ENCODE measurements around the gene GCNA. TPM values are rescaled to one million over a fixed set of nuclear protein-coding genes. Genes with fewer than 3 reads are reported as not detected.

The GCNA gene
- total RNA-seq, 4 donors from 2014 or later: 2.8 to 12.9 (median 8.8) TPM

DNA sequence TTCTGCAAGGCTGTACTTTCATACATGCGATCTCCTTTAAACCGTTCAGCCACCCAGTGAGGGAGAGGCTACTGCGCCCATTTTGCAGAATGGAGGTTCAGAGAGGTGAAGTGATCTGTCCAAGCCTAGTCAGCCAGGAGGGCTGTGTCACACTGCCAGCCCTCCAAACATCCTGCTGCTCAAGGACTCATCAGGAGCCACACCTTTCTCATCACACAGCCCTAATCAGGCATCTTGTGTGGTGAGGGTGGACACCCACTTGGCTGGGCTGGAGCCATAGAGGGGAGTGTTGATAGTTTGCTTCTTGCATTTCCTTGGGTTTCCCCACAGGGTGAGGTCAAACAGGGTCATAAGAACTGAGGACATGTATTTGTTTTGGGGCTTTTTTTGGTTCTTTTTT is 45.5 kb downstream of the GCNA start:
- H3K4me1 ChIP-seq: peaks cover 0 to 18% (median 10%) of the 10 kb centered on the region in 4 donors
- H3K27ac ChIP-seq: peak overlapping the region in 1 of 4 donors; percentile 85
- H3K36me3 ChIP-seq: no peaks in the 10 kb centered on the region
- WGBS, 2 donors: 89 to 100% methylated on average over 2 to 3 of the region's 3 CpGs
- H3K9me3 ChIP-seq: no peaks in the 10 kb centered on the region
- no peak for TF ChIP-seq POLR2A (IDR thresholded peaks at IDR 0.05)
- TF ChIP-seq, protein P1, sequence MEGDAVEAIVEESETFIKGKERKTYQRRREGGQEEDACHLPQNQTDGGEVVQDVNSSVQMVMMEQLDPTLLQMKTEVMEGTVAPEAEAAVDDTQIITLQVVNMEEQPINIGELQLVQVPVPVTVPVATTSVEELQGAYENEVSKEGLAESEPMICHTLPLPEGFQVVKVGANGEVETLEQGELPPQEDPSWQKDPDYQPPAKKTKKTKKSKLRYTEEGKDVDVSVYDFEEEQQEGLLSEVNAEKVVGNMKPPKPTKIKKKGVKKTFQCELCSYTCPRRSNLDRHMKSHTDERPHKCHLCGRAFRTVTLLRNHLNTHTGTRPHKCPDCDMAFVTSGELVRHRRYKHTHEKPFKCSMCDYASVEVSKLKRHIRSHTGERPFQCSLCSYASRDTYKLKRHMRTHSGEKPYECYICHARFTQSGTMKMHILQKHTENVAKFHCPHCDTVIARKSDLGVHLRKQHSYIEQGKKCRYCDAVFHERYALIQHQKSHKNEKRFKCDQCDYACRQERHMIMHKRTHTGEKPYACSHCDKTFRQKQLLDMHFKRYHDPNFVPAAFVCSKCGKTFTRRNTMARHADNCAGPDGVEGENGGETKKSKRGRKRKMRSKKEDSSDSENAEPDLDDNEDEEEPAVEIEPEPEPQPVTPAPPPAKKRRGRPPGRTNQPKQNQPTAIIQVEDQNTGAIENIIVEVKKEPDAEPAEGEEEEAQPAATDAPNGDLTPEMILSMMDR (IDR thresholded peaks at IDR 0.05): no peak
- TF ChIP-seq EP300 (IDR thresholded peaks at IDR 0.05): no peak
- DNase-seq (ENCODE audit: low spot score in 2 of 2): no peak
- H3K4me3 ChIP-seq: no peak overlapping the region
- peaks cover 0 to 8% of the 10 kb centered on the region in 2 donors for H3K27me3 ChIP-seq

DNA sequence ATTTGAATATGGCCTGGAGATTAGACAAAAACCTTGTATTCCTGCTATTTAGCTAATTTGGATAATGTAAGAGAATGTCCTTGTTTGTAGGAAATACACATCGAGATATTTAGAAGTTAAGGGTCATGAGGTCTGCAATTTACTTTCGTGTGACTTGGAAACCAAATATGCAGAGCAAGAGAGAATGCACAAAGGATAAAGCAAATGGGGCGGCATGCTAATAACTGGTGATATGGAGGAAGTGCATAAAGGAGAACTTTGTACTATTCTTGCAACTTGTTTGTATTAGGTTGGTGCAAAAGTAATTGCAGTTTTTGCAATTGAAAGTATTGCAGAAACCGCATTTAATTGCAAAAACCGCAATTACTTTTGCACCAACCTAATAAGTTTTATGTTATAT is 47.2 kb downstream of the GCNA start:
- Histone ChIP-seq H3K27me3 (peaks cover 0 to 8% of the 10 kb centered on the region in 2 donors), H3K9me3 (no peaks in the 10 kb centered on the region), H3K4me1 (peaks cover 0 to 18% (median 10%) of the 10 kb centered on the region in 4 donors), H3K36me3 (no peaks in the 10 kb centered on the region), H3K27ac (no peak overlapping the region), H3K4me3 (no peak overlapping the region)
- TF ChIP-seq, protein P1 (IDR thresholded peaks at IDR 0.05): no peak
- TF ChIP-seq EP300 (IDR thresholded peaks at IDR 0.05) (no peak), POLR2A (IDR thresholded peaks at IDR 0.05) (no peak)
- no peak for DNase-seq (ENCODE audit: low spot score in 2 of 2)
- WGBS, 2 donors: 67 to 78% methylated on average over 5 of the region's 5 CpGs

DNA sequence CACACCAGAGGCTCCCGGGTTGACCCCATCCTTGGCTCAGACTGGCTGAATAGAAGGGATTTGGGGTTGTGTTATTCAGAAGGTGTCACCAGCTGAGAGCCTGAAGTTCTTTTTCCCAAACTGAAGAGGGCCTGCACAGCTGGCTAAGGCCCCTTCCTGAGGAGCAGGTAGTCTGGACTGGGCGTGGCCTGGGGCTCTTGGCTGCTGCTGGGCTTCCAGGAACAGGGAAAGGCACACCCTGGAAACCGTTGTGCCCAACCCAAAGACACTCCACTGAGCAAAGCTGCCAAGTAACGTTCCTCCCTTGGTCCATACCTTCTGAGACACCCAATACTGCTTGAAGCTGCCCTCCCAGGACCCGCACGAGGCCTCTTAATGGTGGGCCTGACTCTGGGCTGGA is 48.3 kb downstream of the GCNA start:
- 56% methylated on average over 6 of the region's 6 CpGs; no CpG with 5 or more reads in 1 of the 2 donors for WGBS, 2 donors
- TF ChIP-seq, protein P1 (IDR thresholded peaks at IDR 0.05): no peak
- no peak for TF ChIP-seq EP300 (IDR thresholded peaks at IDR 0.05)
- TF ChIP-seq POLR2A (IDR thresholded peaks at IDR 0.05): no peak
- no peaks in the 10 kb centered on the region for H3K36me3 ChIP-seq
- no peak for DNase-seq (ENCODE audit: low spot score in 2 of 2)
- H3K4me3 ChIP-seq: no peak overlapping the region
- H3K9me3 ChIP-seq: no peaks in the 10 kb centered on the region
- H3K27me3 ChIP-seq: peaks cover 0 to 8% of the 10 kb centered on the region in 2 donors
- H3K4me1 ChIP-seq: peaks cover 0 to 18% (median 10%) of the 10 kb centered on the region in 4 donors
- H3K27ac ChIP-seq: no peak overlapping the region

DNA sequence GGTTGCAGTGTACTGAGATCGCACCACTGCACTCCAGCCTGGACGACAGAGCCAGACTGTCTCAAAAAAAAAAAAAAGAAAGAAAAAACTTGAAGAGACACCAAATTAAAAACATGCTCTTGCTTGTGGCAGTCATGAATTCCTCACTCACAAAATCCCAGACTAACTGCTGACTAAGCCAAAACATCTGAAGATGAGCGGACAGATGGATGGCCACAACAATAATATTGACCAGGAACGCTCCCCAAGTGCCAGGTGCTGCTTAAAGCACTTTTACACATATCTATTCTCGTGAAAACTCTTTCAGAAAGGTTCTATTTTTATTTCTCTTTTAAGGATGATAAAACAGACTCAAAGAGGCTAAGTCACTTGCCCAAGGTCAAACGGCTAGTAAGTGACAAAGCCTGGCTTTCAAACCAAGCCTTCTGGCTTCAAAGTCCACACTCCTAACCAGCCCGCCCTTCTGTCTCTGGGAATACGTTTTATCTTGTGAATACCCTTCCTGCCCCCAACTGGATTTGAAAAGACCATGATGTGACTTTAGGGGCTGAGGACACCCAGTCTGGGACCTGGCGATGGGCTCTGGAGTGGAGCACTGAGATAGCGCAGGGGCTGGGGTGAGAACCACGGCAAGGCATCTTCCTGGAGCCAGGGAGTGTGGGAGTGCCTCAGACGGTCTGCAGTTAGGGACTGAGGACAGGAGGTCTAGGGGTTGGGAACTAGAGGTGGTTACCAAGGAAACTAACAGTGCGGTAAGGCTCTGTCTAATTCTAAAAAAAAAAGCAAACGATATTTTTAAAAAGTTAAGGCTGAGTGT is 49.6 kb downstream of the GCNA start:
- no peak for TF ChIP-seq EP300 (IDR thresholded peaks at IDR 0.05)
- no peak for TF ChIP-seq POLR2A (IDR thresholded peaks at IDR 0.05)
- TF ChIP-seq, protein P1 (IDR thresholded peaks at IDR 0.05): no peak
- Histone ChIP-seq H3K36me3 (no peaks in the 10 kb centered on the region), H3K4me1 (peaks cover 0 to 10% (median 7%) of the 10 kb centered on the region in 4 donors), H3K9me3 (no peaks in the 10 kb centered on the region), H3K27me3 (peaks cover 0 to 8% of the 10 kb centered on the region in 2 donors), H3K4me3 (no peak overlapping the region), H3K27ac (no peak overlapping the region)
- WGBS, 2 donors: 80% methylated on average over 13 to 14 of the region's 14 CpGs
- DNase-seq (ENCODE audit: low spot score in 2 of 2): no peak

DNA sequence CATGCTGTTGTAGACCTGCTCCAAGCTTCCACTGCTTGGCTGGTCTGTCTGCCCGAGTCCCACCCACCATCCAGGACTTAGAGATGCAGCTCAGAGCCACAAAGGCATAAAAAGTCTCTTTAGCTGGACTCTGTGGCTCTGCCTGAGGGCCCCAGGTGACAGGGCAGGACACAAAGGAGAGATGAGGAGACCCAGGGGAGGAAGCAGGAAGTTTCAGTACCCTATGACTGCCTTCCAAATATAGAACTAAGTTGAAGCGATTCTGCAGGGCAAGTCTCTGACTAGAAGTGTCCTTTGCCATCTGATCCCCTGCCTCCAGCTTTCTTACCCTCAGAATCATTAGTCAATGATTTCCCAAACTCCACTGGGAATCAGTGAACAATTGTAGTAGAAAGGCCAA is 51.2 kb downstream of the GCNA start:
- no peaks in the 10 kb centered on the region for H3K9me3 ChIP-seq
- WGBS, 2 donors: 84 to 90% methylated on average over 2 of the region's 2 CpGs

More for the DNA sequence above, 51.2 kb downstream of the GCNA start:
- TF ChIP-seq, protein P1 (IDR thresholded peaks at IDR 0.05): no peak
- no peak for TF ChIP-seq POLR2A (IDR thresholded peaks at IDR 0.05)
- no peak for TF ChIP-seq EP300 (IDR thresholded peaks at IDR 0.05)
- Histone ChIP-seq H3K4me1 (no peaks in the 10 kb centered on the region), H3K27me3 (peaks cover 0 to 8% of the 10 kb centered on the region in 2 donors), H3K36me3 (no peaks in the 10 kb centered on the region), H3K27ac (no peak overlapping the region), H3K4me3 (no peak overlapping the region)
- no peak for DNase-seq (ENCODE audit: low spot score in 2 of 2)
